Fibroblast of mammary gland (primary cell): ENCODE measurements around the gene FSTL4.

ENCODE experiments used
- DNase-seq: peaks from one replicate; pipeline ENCODE4 v3.0.0-alpha.2; 2010; ENCODE audit warnings: low read depth
- H3K4me3 ChIP-seq: 2 replicates; pipeline ENCODE4 v1.5.1; 2011; ENCODE audit warnings: low read depth, mild to moderate bottlenecking, low read length, moderate library complexity; ENCODE audit not compliant: control insufficient read depth
- TF ChIP-seq, protein P1 (sequence below): conservative IDR thresholded peaks from 2 replicates; pipeline ENCODE4 v1.5.1; 2011; ENCODE audit warnings: low read depth, low read length, inconsistent platforms; ENCODE audit not compliant: control insufficient read depth, insufficient read depth

Gene FSTL4

GRCh38 chr5:133565993-133566392 lies 46.3 kb downstream of the FSTL4 start:
- no peak overlapping the region for H3K4me3 ChIP-seq
- DNase-seq = peak; percentile 35
- TF ChIP-seq, protein P1, sequence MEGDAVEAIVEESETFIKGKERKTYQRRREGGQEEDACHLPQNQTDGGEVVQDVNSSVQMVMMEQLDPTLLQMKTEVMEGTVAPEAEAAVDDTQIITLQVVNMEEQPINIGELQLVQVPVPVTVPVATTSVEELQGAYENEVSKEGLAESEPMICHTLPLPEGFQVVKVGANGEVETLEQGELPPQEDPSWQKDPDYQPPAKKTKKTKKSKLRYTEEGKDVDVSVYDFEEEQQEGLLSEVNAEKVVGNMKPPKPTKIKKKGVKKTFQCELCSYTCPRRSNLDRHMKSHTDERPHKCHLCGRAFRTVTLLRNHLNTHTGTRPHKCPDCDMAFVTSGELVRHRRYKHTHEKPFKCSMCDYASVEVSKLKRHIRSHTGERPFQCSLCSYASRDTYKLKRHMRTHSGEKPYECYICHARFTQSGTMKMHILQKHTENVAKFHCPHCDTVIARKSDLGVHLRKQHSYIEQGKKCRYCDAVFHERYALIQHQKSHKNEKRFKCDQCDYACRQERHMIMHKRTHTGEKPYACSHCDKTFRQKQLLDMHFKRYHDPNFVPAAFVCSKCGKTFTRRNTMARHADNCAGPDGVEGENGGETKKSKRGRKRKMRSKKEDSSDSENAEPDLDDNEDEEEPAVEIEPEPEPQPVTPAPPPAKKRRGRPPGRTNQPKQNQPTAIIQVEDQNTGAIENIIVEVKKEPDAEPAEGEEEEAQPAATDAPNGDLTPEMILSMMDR = no peak

DNA sequence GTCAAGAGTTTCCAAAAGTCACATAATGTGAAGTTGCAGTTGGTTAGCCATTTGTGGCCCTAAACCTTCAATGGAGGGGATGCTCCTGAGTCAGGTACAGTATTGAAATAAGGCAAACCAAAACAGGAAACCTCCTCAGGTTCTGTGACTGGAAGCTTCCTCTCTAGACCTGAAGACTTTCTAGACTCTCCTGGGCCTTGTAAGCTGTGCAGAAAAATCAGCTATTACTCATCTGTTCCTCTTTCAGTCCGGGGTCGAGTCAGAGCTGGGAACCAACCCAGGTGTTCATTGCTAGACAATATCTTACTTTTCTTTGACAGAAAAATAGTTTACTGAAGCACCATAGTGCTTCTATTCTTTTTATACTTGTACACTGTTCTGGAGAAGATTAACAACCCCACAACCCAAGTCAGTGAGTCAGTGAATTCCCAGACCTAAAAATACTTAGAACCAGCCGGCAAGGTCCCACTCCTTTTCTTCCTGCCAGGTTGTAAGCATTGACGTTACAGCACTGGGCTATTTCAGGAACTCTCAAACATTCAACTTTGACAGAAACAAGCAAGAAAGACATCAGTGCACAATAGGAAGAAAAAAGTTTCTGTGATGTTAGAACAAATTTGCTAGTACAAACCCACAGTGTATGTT lies 47.3 kb downstream of the FSTL4 start:
- DNase-seq = no peak
- no peak overlapping the region for H3K4me3 ChIP-seq
- TF ChIP-seq, protein P1 = no peak

DNA sequence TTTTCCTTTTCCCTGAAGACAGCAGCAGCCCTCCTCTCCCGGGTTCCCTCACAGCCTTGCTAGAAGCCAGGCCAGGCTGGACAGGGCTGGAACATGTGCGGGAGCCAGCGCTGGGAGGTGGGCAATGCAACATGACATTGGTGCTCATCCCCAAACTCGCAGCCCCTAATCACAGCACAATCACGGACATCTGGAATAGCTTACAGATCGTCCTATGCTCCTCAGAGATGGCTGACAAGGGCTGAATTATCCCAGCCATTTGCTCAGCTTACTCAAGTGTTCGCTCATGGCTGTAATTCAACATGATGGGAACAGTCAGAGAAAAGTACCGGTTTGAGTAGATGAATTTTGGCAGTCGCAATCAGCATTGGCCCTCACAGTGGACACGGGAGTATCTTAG lies 49.8 kb downstream of the FSTL4 start:
- DNase-seq = no peak
- H3K4me3 ChIP-seq = no peak overlapping the region
- TF ChIP-seq, protein P1 = no peak

DNA sequence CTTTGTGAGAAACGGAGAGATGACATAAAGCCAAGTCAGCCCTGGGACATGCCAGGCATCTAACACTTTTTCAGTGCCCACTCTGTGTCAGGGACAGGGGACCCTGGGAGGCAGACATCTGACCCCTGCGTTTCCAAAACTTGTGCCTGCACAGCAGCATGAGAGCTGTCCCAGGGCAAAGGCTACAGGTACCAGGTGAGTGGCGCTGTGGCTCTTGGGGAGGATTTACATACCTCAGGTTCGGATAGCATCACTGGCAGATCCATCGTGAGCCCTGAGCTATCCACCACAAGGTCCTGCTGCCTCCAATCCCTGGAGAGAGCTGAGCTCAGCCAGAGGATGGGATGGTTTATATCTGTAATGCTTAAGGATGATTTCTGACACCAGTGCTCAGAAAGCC lies 52.4 kb downstream of the FSTL4 start:
- H3K4me3 ChIP-seq = no peak overlapping the region
- TF ChIP-seq, protein P1 = no peak
- DNase-seq = no peak

DNA sequence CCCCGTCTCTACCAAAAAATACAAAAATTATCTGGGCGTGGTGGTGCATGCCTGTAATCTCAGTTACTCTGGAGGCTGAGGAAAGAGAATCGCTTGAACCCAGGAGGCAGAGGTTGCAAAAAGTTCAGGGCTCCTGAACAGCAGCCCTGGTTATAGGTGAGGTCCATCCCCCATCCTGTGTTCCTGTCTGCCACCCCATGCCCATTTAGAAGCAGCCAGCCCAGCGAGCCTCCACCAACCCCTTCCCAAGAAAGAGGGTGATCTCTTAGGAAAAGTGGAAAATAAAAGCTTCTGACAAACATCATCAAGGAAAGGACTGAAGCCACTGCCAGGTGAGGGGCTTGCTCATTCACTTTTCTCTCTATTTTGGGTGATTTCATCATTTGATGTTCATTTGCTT lies 55.8 kb downstream of the FSTL4 start:
- TF ChIP-seq, protein P1 = no peak
- DNase-seq = no peak
- H3K4me3 ChIP-seq = no peak overlapping the region

GRCh38 chr5:133554279-133554678 lies 58.1 kb downstream of the FSTL4 start:
- no peak for DNase-seq
- TF ChIP-seq, protein P1 = no peak
- H3K4me3 ChIP-seq = no peak overlapping the region
